Jurkat, Clone E6-1 (cell line): ENCODE results near the gene CCN2. TPM values are rescaled to one million over a fixed set of nuclear protein-coding genes. Genes with fewer than 3 reads are reported as not detected.

Experiments
- DNase-seq: peaks from one replicate; pipeline ENCODE4 v3.0.0-alpha.2; 2011; ENCODE audit warnings: low read depth, low spot score
- H3K4me3 ChIP-seq: 2 replicates; pipeline ENCODE4 v1.5.1; 2011; ENCODE audit warnings: mild to moderate bottlenecking, low read length, control low read depth, moderate library complexity
- polyA plus RNA-seq: library from polyadenylated mRNA; unstranded; fragments of >200 nt; gene quantifications from one replicate; pipeline ENCODE4 v1.2.1, GENCODE V29; 2012; ENCODE audit warnings: missing spikeins; ENCODE audit not compliant: insufficient read length, insufficient read depth

Gene CCN2, protein sequence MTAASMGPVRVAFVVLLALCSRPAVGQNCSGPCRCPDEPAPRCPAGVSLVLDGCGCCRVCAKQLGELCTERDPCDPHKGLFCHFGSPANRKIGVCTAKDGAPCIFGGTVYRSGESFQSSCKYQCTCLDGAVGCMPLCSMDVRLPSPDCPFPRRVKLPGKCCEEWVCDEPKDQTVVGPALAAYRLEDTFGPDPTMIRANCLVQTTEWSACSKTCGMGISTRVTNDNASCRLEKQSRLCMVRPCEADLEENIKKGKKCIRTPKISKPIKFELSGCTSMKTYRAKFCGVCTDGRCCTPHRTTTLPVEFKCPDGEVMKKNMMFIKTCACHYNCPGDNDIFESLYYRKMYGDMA
- not detected for polyA plus RNA-seq

DNA sequence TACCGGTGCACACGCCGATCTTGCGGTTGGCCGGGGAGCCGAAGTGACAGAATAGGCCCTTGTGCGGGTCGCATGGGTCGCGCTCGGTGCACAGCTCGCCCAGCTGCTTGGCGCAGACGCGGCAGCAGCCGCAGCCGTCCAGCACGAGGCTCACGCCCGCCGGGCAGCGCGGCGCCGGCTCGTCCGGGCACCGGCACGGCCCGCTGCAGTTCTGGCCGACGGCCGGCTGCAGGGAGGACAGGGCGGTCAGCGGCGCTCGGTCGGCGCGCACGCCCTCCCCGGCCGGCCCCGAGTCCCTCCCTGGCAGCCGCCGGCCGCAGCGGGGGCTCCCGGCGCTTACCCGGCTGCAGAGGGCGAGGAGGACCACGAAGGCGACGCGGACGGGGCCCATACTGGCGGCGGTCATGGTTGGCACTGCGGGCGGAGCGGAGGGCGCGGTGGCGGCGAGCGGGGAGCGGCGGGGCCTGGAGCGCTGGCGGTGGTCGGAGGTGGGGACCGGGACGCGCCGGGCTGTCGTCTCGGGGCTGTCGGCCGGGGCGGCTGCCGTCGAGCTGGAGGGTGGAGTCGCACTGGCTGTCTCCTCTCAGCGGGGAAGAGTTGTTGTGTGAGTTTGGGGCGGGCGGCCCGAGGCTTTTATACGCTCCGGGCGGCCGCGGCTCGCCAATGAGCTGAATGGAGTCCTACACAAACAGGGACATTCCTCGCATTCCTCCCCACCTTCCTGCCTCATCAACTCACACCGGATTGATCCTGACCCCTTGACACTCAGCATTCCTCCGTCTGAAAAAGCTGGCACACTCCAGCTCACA, at the start of gene CCN2:
TSS of gene CCN2 (minus strand) at position 606 of the 809 bp plus-strand sequence. CDS start at position 406, 200 bp downstream.
- DNase-seq = no peak
- no peak within 1 kb of the TSS for H3K4me3 ChIP-seq

GRCh38 chr6:132000296-132000695, 49.1 kb upstream of the CCN2 start:
- H3K4me3 ChIP-seq = no peak overlapping the region
- DNase-seq = no peak

DNA sequence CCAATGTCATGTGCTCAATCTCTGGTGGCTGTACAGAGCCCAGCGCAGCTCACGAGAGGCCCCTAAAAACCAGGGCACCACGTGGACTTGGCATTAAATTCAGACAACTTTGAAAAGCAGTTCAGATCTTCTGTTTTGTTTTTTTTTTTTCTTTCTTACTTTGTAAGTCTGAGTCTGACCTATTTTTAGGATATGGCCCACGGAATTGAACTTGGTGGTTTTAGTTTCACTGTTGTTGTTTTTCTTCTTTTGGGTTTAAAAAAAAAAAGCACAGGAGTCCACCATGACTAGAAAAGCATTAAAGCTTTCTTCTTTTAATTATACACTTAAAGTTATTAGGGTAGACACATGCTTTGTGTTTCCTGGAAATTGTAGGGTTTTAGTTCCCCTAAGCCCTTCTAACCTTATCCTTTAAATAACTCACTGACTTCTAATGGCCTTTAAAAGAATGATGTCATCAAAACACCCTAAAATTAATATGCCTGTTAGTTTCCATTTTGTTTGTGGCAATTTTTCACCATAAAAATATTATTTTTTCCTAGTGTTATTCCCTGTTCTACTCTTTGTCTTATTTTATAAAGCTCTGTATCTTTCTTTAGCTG, 48.5 kb upstream of the CCN2 start:
- H3K4me3 ChIP-seq = no peak overlapping the region
- no peak for DNase-seq

DNA sequence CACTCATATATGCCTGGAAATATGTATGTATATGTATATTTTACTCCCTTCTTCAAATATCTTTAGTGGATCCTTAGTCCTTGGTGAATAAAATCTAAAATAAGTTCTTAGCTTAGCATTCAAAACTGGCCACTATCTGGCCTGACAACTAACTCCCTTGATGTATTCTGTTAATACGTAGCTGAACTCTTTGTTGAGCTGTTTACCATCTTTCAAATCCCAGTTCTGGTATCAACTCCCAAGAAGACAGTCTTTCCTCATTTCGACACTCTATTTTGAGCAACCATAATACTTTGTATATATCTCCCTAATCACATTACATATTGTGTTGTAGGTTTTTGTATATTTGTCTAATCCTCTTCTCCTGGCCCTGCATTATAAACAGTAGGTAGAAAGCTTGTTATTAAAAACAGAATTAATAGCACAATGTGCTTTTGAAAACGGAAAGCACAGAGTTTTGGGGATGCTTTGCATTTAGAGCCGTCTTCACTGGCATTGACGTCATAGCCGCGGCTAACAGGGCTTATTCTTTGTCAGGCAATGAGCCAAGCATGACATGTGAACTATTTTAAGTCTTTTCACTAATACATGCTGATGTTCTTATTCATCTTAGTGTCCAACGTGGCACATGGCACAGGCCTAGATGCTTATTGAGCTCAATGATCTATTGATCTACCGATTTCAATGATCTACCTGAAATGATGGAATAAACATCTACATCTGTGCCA, 47.2 kb upstream of the CCN2 start:
- no peak for DNase-seq
- no peak overlapping the region for H3K4me3 ChIP-seq

GRCh38 chr6:131997429-131998153, 46.4 kb upstream of the CCN2 start:
- DNase-seq = no peak
- no peak overlapping the region for H3K4me3 ChIP-seq

GRCh38 chr6:131995917-131996316, 44.7 kb upstream of the CCN2 start:
- no peak for DNase-seq
- H3K4me3 ChIP-seq = no peak overlapping the region

DNA sequence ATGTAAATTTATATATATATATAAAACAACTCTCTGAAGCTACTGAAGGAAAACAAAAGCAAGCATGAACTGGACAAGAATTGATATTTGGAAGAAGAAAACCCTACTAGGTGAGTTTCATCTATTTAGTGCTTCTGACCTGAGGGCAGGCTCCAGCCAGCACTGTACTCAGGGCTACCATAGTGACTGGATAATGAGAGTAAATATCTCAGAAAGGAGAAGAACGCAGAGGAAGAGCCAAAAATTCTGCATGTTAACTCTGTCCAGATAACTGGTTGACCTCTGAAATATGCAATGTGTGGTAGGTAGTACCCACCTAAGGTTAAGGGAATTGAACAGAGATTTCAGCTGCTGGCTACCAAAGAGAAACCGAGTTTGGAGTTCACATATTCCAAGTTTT, 41.4 kb upstream of the CCN2 start:
- no peak for DNase-seq
- H3K4me3 ChIP-seq = no peak overlapping the region

DNA sequence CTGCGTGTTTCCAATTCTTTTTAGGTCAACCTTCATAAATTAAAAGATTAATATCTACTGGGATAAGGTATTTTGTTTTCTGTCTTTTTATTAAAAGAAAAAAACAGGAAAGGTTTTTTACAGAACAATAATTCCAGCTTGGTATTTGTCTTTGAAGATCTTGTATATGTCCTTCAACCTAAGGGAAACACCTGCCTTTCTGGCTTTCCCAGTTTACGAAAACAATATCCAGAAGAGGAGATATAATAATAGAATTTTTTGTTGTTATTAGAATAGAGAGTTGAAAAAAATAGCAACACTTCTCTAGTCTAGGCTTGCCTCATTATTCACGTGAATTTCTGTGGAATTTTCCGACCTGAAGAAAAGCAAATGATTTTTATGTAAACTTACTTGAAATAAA, 37.9 kb upstream of the CCN2 start:
- no peak overlapping the region for H3K4me3 ChIP-seq
- DNase-seq = no peak

- no peak for DNase-seq
- H3K4me3 ChIP-seq = no peak overlapping the region
Measured at GRCh38 chr6:131982740-131983259, 31.6 kb upstream of the CCN2 start.

DNA sequence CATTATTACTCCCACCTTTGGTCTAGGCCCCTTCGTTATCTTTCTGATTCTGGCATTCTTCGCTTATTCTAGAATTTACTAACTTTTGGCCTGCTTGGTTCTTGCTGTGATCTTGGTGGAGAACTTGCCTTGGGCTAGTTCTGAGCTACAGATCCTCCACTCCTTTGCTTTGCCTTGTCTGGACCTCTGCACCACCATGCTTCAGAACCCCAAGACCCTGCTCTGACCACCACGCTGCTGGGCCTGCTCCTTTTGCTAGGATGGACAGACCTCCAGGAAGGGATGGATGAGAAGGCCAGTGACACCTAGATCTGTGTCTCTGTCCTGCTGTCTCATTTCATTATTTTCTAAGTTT, 30.4 kb upstream of the CCN2 start:
- no peak overlapping the region for H3K4me3 ChIP-seq
- no peak for DNase-seq

- DNase-seq = no peak
- no peak overlapping the region for H3K4me3 ChIP-seq
Measured at GRCh38 chr6:131980791-131981623, 29.8 kb upstream of the CCN2 start.

- no peak overlapping the region for H3K4me3 ChIP-seq
- DNase-seq = no peak
Measured at GRCh38 chr6:131980338-131980790, 29.2 kb upstream of the CCN2 start.

- H3K4me3 ChIP-seq = no peak overlapping the region
- no peak for DNase-seq
Measured at GRCh38 chr6:131979515-131980337, 28.6 kb upstream of the CCN2 start.

DNA sequence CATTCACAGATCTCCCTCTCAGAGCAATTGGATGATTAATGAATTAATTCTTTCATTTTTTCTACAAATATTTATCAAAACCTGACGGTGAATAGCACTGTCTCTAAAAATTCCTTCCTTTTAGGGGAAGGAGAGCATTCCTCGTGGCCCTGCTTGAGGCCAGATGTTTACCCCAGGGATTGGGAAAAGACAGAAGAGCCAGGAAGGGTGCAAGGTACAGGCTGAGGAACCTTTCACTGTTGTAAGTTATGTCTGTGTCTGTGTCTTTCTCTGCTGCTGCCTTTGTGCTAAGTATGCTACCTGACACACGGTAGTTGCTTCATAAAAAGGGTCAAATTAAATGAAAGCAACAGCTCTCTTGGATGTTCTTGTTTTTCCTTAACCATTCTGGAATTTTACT, 27.4 kb upstream of the CCN2 start:
- DNase-seq = no peak
- no peak overlapping the region for H3K4me3 ChIP-seq

GRCh38 chr6:131976545-131977061, 25.4 kb upstream of the CCN2 start:
- no peak for DNase-seq
- no peak overlapping the region for H3K4me3 ChIP-seq

GRCh38 chr6:131972741-131973140, 21.6 kb upstream of the CCN2 start:
- DNase-seq = no peak
- H3K4me3 ChIP-seq = no peak overlapping the region
